Fibroblast of skin of abdomen (primary cell): Measurements from ENCODE around the gene ZNF14. TPM values are rescaled to one million over a fixed set of nuclear protein-coding genes. Genes with fewer than 3 reads are reported as not detected.
A peak's percentile ranks its signal among the peaks of the same experiment; 100 is the strongest.
"Not testable (repeated sequence)": the region's sequence is repeated elsewhere in the genome, so short reads cannot be mapped to it uniquely, and the experiment has no call there.

ENCODE experiments used
- DNase-seq: peaks from one replicate; pipeline ENCODE4 v3.0.0-alpha.2; 2013
- polyA plus RNA-seq, 2 experiments: library from polyadenylated mRNA; unstranded; fragments of 120-200 nt; gene quantifications; one replicate each; pipeline ENCODE4 v1.2.1, GENCODE V29; 2013; ENCODE audit not compliant: insufficient read length in 2 of 2

Gene ZNF14
- 2.7 TPM for polyA plus RNA-seq (2013, experiment 1 of 2; ENCODE audit: insufficient read length)
- polyA plus RNA-seq (2013, experiment 2 of 2; ENCODE audit: insufficient read length), result 2.6 TPM

GRCh38 chr19:19732579-19733501, at the start of gene ZNF14:
Gene ZNF14 (minus strand): TSS chr19:19733112. CDS start chr19:19732958, 154 bp downstream.
- DNase-seq, result peak; percentile 91

- DNase-seq, result not testable (repeated sequence)
Observed at GRCh38 chr19:19781791-19782190, 48.9 kb upstream of the ZNF14 start.

- no peak for DNase-seq
Observed at GRCh38 chr19:19778666-19779065, 45.8 kb upstream of the ZNF14 start.

GRCh38 chr19:19777692-19778091, 44.8 kb upstream of the ZNF14 start:
- no peak for DNase-seq

GRCh38 chr19:19776206-19777008, 43.5 kb upstream of the ZNF14 start:
- DNase-seq, result peak; percentile 98

GRCh38 chr19:19775891-19776205, 42.9 kb upstream of the ZNF14 start:
- no peak for DNase-seq

GRCh38 chr19:19774354-19775033, 41.6 kb upstream of the ZNF14 start:
- no peak for DNase-seq

- not testable (repeated sequence) for DNase-seq
Observed at GRCh38 chr19:19771963-19772362, 39.1 kb upstream of the ZNF14 start.

- not testable (repeated sequence) for DNase-seq
Observed at GRCh38 chr19:19769971-19770370, 37.1 kb upstream of the ZNF14 start.

GRCh38 chr19:19758164-19758563, 25.3 kb upstream of the ZNF14 start:
- no peak for DNase-seq

GRCh38 chr19:19752760-19753403, 20.0 kb upstream of the ZNF14 start:
- DNase-seq, result no peak

GRCh38 chr19:19751846-19752245, 18.9 kb upstream of the ZNF14 start:
- no peak for DNase-seq

GRCh38 chr19:19750842-19751790, 18.2 kb upstream of the ZNF14 start:
- DNase-seq, result no peak

- DNase-seq, result no peak
Observed at GRCh38 chr19:19749908-19750841, 17.3 kb upstream of the ZNF14 start.

- DNase-seq, result no peak
Observed at GRCh38 chr19:19749117-19749907, 16.4 kb upstream of the ZNF14 start.

- no peak for DNase-seq
Observed at GRCh38 chr19:19748249-19748938, 15.5 kb upstream of the ZNF14 start.

GRCh38 chr19:19747357-19748220, 14.7 kb upstream of the ZNF14 start:
- DNase-seq, result no peak
